ENCODE data around the gene PLXNA2. TPM values are rescaled to one million over a fixed set of nuclear protein-coding genes. Genes with fewer than 3 reads are reported as not detected.
A peak's percentile ranks its signal among the peaks of the same experiment; 100 is the strongest.

Gene PLXNA2
- total RNA-seq, 1 donor from 2014 or later, result 1.7 TPM

DNA sequence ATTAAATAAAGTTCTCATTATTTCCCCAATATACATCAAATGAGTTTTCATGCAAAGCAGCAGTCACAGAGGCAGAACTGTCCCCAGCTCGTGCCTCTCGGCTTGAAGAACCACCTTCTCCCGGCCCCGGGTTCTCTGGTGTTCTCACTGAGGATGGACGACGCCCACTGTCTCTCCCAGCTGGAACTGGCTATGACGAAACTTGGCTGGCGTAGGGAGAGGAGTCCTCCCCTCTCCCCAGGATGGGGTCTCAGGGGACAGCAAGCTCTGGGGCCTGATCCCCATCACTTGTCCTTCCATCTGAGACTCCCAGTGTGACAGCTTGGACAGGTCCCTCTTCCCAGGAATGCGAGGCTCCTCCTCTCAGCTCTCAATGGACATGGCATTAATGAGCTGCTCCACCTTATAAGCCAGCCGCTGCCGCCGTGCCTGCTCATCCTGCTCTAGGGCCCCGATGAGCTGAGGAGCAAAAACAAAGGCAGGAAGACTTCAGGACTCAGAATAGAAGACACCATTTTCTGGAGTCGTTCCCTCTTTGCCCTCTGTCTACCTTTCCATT lies 217.2 kb downstream of the PLXNA2 start:
- Mint-ChIP-seq H3K27ac (no peak overlapping the region), H3K27me3 (ENCODE audit: insufficient read depth, low read depth) (peaks cover 4% of the 10 kb centered on the region), H3K4me3 (no peak overlapping the region), H3K9me3 (no peaks in the 10 kb centered on the region), H3K36me3 (peaks cover 23% of the 10 kb centered on the region), H3K4me1 (peaks cover 27% of the 10 kb centered on the region)
- Histone ChIP-seq H4K20me1 (ENCODE audit: low read depth) (no peaks in the 10 kb centered on the region), H3K36me3 (no peaks in the 10 kb centered on the region), H3K4me2 (no peak overlapping the region), H3K9me3 (ENCODE audit: low read depth) (no peaks in the 10 kb centered on the region), H3K4me3 (no peak overlapping the region), H3K79me2 (ENCODE audit: low read depth) (no peaks in the 10 kb centered on the region), H3F3A (ENCODE audit: low read depth) (peaks cover 11% of the 10 kb centered on the region), H2AFZ (replicated peaks) (no peak overlapping the region), H3K4me1 (peaks cover 24% of the 10 kb centered on the region), H3K9ac (no peak overlapping the region), H3K27ac (no peak overlapping the region), H3K27me3 (no peaks in the 10 kb centered on the region)
- TF ChIP-seq, protein P1, sequence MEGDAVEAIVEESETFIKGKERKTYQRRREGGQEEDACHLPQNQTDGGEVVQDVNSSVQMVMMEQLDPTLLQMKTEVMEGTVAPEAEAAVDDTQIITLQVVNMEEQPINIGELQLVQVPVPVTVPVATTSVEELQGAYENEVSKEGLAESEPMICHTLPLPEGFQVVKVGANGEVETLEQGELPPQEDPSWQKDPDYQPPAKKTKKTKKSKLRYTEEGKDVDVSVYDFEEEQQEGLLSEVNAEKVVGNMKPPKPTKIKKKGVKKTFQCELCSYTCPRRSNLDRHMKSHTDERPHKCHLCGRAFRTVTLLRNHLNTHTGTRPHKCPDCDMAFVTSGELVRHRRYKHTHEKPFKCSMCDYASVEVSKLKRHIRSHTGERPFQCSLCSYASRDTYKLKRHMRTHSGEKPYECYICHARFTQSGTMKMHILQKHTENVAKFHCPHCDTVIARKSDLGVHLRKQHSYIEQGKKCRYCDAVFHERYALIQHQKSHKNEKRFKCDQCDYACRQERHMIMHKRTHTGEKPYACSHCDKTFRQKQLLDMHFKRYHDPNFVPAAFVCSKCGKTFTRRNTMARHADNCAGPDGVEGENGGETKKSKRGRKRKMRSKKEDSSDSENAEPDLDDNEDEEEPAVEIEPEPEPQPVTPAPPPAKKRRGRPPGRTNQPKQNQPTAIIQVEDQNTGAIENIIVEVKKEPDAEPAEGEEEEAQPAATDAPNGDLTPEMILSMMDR (IDR thresholded peaks at IDR 0.05), result no peak
- TF ChIP-seq EZH2phosphoT487 (IDR thresholded peaks at IDR 0.05), result no peak
- no peak for TF ChIP-seq EZH2 (IDR thresholded peaks at IDR 0.05)
- DNase-seq (ENCODE audit: low spot score), result peak; percentile 46

DNA sequence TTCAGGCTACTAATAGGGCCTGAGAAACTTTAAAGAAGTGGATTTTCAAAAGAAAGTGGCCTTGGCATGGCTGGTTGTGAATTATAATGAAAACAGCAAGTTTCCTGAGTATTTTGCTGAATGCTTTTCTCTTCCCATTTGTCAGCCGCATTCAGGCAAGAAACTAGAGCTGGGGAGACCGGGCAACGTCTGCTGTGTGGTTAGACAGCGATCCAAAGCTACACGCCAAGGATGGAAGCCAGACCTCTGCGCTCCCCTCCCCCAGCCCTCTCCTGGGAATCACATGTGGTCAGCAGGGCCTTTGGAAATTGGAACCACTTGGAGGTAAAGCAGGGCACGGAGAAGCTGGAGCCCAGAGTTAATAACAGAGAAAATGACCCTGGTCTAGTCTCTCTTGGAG lies 219.2 kb downstream of the PLXNA2 start:
- H4K20me1 ChIP-seq (ENCODE audit: low read depth), result no peaks in the 10 kb centered on the region
- H3K9ac ChIP-seq, result no peak overlapping the region
- H3K27me3 Mint-ChIP-seq (ENCODE audit: insufficient read depth, low read depth), result peaks cover 5% of the 10 kb centered on the region
- H3K36me3 ChIP-seq, result no peaks in the 10 kb centered on the region
- no peak overlapping the region for H3K4me2 ChIP-seq
- H2AFZ ChIP-seq (replicated peaks), result no peak overlapping the region
- DNase-seq (ENCODE audit: low spot score), result no peak
- H3K27me3 ChIP-seq, result peaks cover 5% of the 10 kb centered on the region
- no peaks in the 10 kb centered on the region for H3K9me3 Mint-ChIP-seq
- peaks cover 18% of the 10 kb centered on the region for H3K36me3 Mint-ChIP-seq
- H3K9me3 ChIP-seq (ENCODE audit: low read depth), result no peaks in the 10 kb centered on the region
- H3K4me3 ChIP-seq, result no peak overlapping the region
- H3K4me3 Mint-ChIP-seq, result no peak overlapping the region
- H3F3A ChIP-seq (ENCODE audit: low read depth), result peaks cover 11% of the 10 kb centered on the region
- H3K27ac ChIP-seq, result no peak overlapping the region
- peaks cover 24% of the 10 kb centered on the region for H3K4me1 ChIP-seq
- TF ChIP-seq, protein P1 (IDR thresholded peaks at IDR 0.05), result no peak
- no peak for TF ChIP-seq EZH2phosphoT487 (IDR thresholded peaks at IDR 0.05)
- TF ChIP-seq EZH2 (IDR thresholded peaks at IDR 0.05), result no peak
- no peak overlapping the region for H3K27ac Mint-ChIP-seq
- H3K4me1 Mint-ChIP-seq, result peaks cover 24% of the 10 kb centered on the region
- H3K79me2 ChIP-seq (ENCODE audit: low read depth), result no peaks in the 10 kb centered on the region

DNA sequence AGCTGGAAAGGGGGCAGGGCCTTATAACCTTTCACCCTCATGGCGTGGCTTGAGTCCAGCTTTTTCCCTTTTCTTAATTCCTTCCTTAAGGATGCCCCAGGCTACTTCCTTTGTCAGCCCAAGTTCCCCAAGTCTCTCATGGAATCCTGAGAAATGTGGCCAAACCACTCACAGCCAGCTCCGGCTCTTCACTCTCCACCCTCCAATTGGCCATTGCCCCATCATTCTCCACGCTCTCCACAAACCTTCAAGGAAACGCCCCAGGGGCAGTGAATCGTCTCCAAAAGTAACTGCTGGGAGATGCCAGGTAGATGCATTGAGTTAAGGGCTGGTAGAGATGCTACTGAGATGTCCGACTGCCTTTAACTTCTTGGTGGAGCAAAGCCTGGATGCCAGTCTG lies 219.8 kb downstream of the PLXNA2 start:
- Mint-ChIP-seq H3K27me3 (ENCODE audit: insufficient read depth, low read depth) (peaks cover 5% of the 10 kb centered on the region), H3K27ac (no peak overlapping the region), H3K9me3 (no peaks in the 10 kb centered on the region), H3K4me1 (peaks cover 19% of the 10 kb centered on the region), H3K36me3 (peaks cover 14% of the 10 kb centered on the region), H3K4me3 (no peak overlapping the region)
- no peak for DNase-seq (ENCODE audit: low spot score)
- no peak overlapping the region for H3K27ac ChIP-seq
- no peak overlapping the region for H3K4me2 ChIP-seq
- H3K4me3 ChIP-seq, result no peak overlapping the region
- no peaks in the 10 kb centered on the region for H3K36me3 ChIP-seq
- H3K9ac ChIP-seq, result no peak overlapping the region
- no peak overlapping the region for H2AFZ ChIP-seq (replicated peaks)
- H3K4me1 ChIP-seq, result peaks cover 19% of the 10 kb centered on the region
- TF ChIP-seq, protein P1 (IDR thresholded peaks at IDR 0.05), result no peak
- TF ChIP-seq EZH2phosphoT487 (IDR thresholded peaks at IDR 0.05) (no peak), EZH2 (IDR thresholded peaks at IDR 0.05) (no peak)
- H3K9me3 ChIP-seq (ENCODE audit: low read depth), result no peaks in the 10 kb centered on the region
- no peaks in the 10 kb centered on the region for H4K20me1 ChIP-seq (ENCODE audit: low read depth)
- no peaks in the 10 kb centered on the region for H3K79me2 ChIP-seq (ENCODE audit: low read depth)
- H3K27me3 ChIP-seq, result peaks cover 5% of the 10 kb centered on the region
- peaks cover 11% of the 10 kb centered on the region for H3F3A ChIP-seq (ENCODE audit: low read depth)
